ENCODE measurements around the gene MRPL54. TPM values are rescaled to one million over a fixed set of nuclear protein-coding genes. Genes with fewer than 3 reads are reported as not detected.

MRPL54 gene
- total RNA-seq, 1 donor from 2014 or later: 120 TPM

GRCh38 chr19:3725640-3726310 is 36.7 kb upstream of the MRPL54 start:
- no peak for DNase-seq (ENCODE audit: low read depth)
- no peak for TF ChIP-seq CTCF (IDR thresholded peaks at IDR 0.05; ENCODE audit: insufficient read depth, low read length, poor library complexity, severe bottlenecking)
- no peak overlapping the region for H3K4me3 ChIP-seq (ENCODE audit: low read depth, low read length)
- H3K27me3 ChIP-seq (ENCODE audit: control insufficient read depth, insufficient read depth, low read length): peaks cover 34% of the 10 kb centered on the region
- no peaks in the 10 kb centered on the region for H3K36me3 ChIP-seq (ENCODE audit: control insufficient read depth, insufficient read depth, low read length)

GRCh38 chr19:3730457-3730958 is 32.0 kb upstream of the MRPL54 start:
- H3K27me3 ChIP-seq (ENCODE audit: control insufficient read depth, insufficient read depth, low read length): peaks cover 5% of the 10 kb centered on the region

GRCh38 chr19:3732108-3732507 is 30.4 kb upstream of the MRPL54 start:
- DNase-seq (ENCODE audit: low read depth): no peak
- Histone ChIP-seq H3K27me3 (ENCODE audit: control insufficient read depth, insufficient read depth, low read length) (no peaks in the 10 kb centered on the region), H3K4me3 (ENCODE audit: low read depth, low read length) (no peak overlapping the region), H3K36me3 (ENCODE audit: control insufficient read depth, insufficient read depth, low read length) (no peaks in the 10 kb centered on the region)
- no peak for TF ChIP-seq CTCF (IDR thresholded peaks at IDR 0.05; ENCODE audit: insufficient read depth, low read length, poor library complexity, severe bottlenecking)

More at GRCh38 chr19:3730457-3730958, 32.0 kb upstream of the MRPL54 start:
- Histone ChIP-seq H3K4me3 (ENCODE audit: low read depth, low read length) (no peak overlapping the region), H3K36me3 (ENCODE audit: control insufficient read depth, insufficient read depth, low read length) (no peaks in the 10 kb centered on the region)
- TF ChIP-seq CTCF (IDR thresholded peaks at IDR 0.05; ENCODE audit: insufficient read depth, low read length, poor library complexity, severe bottlenecking): no peak
- no peak for DNase-seq (ENCODE audit: low read depth)

- no peak overlapping the region for H3K4me3 ChIP-seq (ENCODE audit: low read depth, low read length)
- no peak for DNase-seq (ENCODE audit: low read depth)
- TF ChIP-seq CTCF (IDR thresholded peaks at IDR 0.05; ENCODE audit: insufficient read depth, low read length, poor library complexity, severe bottlenecking): no peak
- H3K27me3 ChIP-seq (ENCODE audit: control insufficient read depth, insufficient read depth, low read length): no peaks in the 10 kb centered on the region
- no peaks in the 10 kb centered on the region for H3K36me3 ChIP-seq (ENCODE audit: control insufficient read depth, insufficient read depth, low read length)
These were observed 28.8 kb upstream of the MRPL54 start for GRCh38 chr19:3733549-3734309.

GRCh38 chr19:3734310-3734600 is 28.2 kb upstream of the MRPL54 start:
- no peaks in the 10 kb centered on the region for H3K36me3 ChIP-seq (ENCODE audit: control insufficient read depth, insufficient read depth, low read length)
- DNase-seq (ENCODE audit: low read depth): no peak
- TF ChIP-seq CTCF (IDR thresholded peaks at IDR 0.05; ENCODE audit: insufficient read depth, low read length, poor library complexity, severe bottlenecking): no peak
- no peak overlapping the region for H3K4me3 ChIP-seq (ENCODE audit: low read depth, low read length)
- no peaks in the 10 kb centered on the region for H3K27me3 ChIP-seq (ENCODE audit: control insufficient read depth, insufficient read depth, low read length)
